HCT116 (cell line): Measurements from ENCODE around the gene NBDY.

Experiments used
- CEBPB ChIP-seq: IDR thresholded peaks from 2 replicates; pipeline ENCODE4 v1.6.1; 2012; ENCODE audit warnings: low read depth
- CTCF ChIP-seq, 3 experiments: fragments of 200-600 bp in 1 of 3; sonication (generic) in 1 of 3; IDR thresholded peaks in 2 of 3; conservative IDR thresholded peaks in 1 of 3; 2 replicates each; pipeline ENCODE4 v1.5.1; 2012 to 2017; ENCODE audit warnings: low read depth in 2 of 3, low read length in 2 of 3, antibody characterized with exemption in 1 of 3, borderline replicate concordance in 1 of 3, control low read depth in 1 of 3, mild to moderate bottlenecking in 1 of 3, mixed read lengths in 1 of 3, mixed run types in 1 of 3, moderate library complexity in 1 of 3; ENCODE audit not compliant: insufficient read depth in 1 of 3
- EZH2 ChIP-seq: fragments of 200-600 bp; sonication (generic); IDR thresholded peaks from 2 replicates; pipeline ENCODE4 v1.6.1; 2017; ENCODE audit warnings: antibody characterized with exemption, mixed run types
- EZH2phosphoT487 ChIP-seq: fragments of 200-600 bp; IDR thresholded peaks from 2 replicates; pipeline ENCODE4 v1.6.1; 2018; ENCODE audit warnings: antibody characterized with exemption, borderline replicate concordance
- MAX ChIP-seq: IDR thresholded peaks from 2 replicates; pipeline ENCODE4 v1.6.1; 2012
- POLR2A ChIP-seq: IDR thresholded peaks from 2 replicates; pipeline ENCODE4 v1.7.0; 2011; ENCODE audit warnings: borderline replicate concordance; ENCODE audit not compliant: insufficient read depth, insufficient read length; ENCODE audit errors: extremely low read depth
- POLR2AphosphoS5 ChIP-seq: IDR thresholded peaks from 2 replicates; pipeline ENCODE4 v1.6.1; 2011; ENCODE audit warnings: mild to moderate bottlenecking, low read depth, low read length, moderate library complexity
- SIN3A ChIP-seq: IDR thresholded peaks from 2 replicates; pipeline ENCODE4 v1.6.1; 2012; ENCODE audit warnings: low read depth
- SP1 ChIP-seq: IDR thresholded peaks from 2 replicates; pipeline ENCODE4 v1.6.1; 2012; ENCODE audit warnings: low read depth
- YY1 ChIP-seq: IDR thresholded peaks from 2 replicates; pipeline ENCODE4 v1.6.1; 2011; ENCODE audit warnings: low read length, low read depth, moderate library complexity, mild to moderate bottlenecking; ENCODE audit not compliant: insufficient replicate concordance; ENCODE audit errors: extremely low read depth
- ZFX ChIP-seq: fragments of 450-650 bp; IDR thresholded peaks from 2 replicates; pipeline ENCODE4 v1.6.1; 2017

GRCh38 chrX:56785442-56785841 is 56.4 kb downstream of the NBDY start:
- no peak for TF ChIP-seq POLR2AphosphoS5
- no peak for TF ChIP-seq MAX
- no peak for TF ChIP-seq CTCF (IDR thresholded peaks at IDR 0.05 in 2 of 3, conservative IDR thresholded peaks at IDR 0.05 in 1 of 3; ENCODE audit: borderline replicate concordance in 1 of 3, insufficient read depth in 1 of 3, low read depth in 2 of 3, low read length in 2 of 3)
- no peak for TF ChIP-seq SIN3A
- no peak for TF ChIP-seq SP1
- no peak for TF ChIP-seq EZH2
- TF ChIP-seq POLR2A, result no peak
- TF ChIP-seq ZFX, result no peak
- TF ChIP-seq YY1, result no peak
- TF ChIP-seq EZH2phosphoT487, result no peak
- TF ChIP-seq CEBPB, result no peak
